Measurements from ENCODE around the gene LRRC4C.

- TF ChIP-seq POLR2A (IDR thresholded peaks at IDR 0.05; ENCODE audit: low read length) = no peak
- TF ChIP-seq GATA1 (IDR thresholded peaks at IDR 0.05; ENCODE audit: low read depth, low read length) = no peak
Measured at GRCh38 chr11:40185793-40186192, 1273.7 kb downstream of the LRRC4C start.
